CD14-positive monocyte (primary cell): ENCODE results near the gene GNPTAB. TPM values are rescaled to one million over a fixed set of nuclear protein-coding genes. Genes with fewer than 3 reads are reported as not detected.

ENCODE experiments used
- DNase-seq, 3 donors: peaks; one replicate each; pipeline ENCODE4 v3.0.0-alpha.2; 2011 to 2022
- H2AFZ ChIP-seq: 2 replicates; pipeline ENCODE4 v1.6.0; 2012; ENCODE audit warnings: mild to moderate bottlenecking, low read depth, low read length, inconsistent platforms; ENCODE audit not compliant: insufficient read depth, poor library complexity, severe bottlenecking
- H3K27ac ChIP-seq, 2 donors: 1 replicate in 1 of 2; 2 replicates in 1 of 2; pipeline ENCODE4 v1.5.1; 2012 to 2013; ENCODE audit warnings: low read length in 2 of 2, control low read depth in 1 of 2, inconsistent platforms in 1 of 2, low read depth in 1 of 2, mild to moderate bottlenecking in 1 of 2
- H3K27me3 ChIP-seq, 2 donors: one replicate each; pipeline versions ENCODE4 v1.6.0 to v1.6.1; 2011 to 2013; ENCODE audit warnings: low read length in 2 of 2; ENCODE audit not compliant: control insufficient read depth in 2 of 2, insufficient read depth in 2 of 2
- H3K36me3 ChIP-seq, 2 donors: replicated peaks in 1 of 2; 1 replicate in 1 of 2; 2 replicates in 1 of 2; pipeline versions ENCODE4 v1.5.1 to v1.6.1; 2012 to 2013; ENCODE audit warnings: low read length in 2 of 2, control low read depth in 1 of 2, inconsistent platforms in 1 of 2, mild to moderate bottlenecking in 1 of 2; ENCODE audit not compliant: insufficient read depth in 2 of 2, control insufficient read depth in 1 of 2
- H3K4me1 ChIP-seq, 2 donors: 1 replicate in 1 of 2; 2 replicates in 1 of 2; pipeline versions ENCODE4 v1.5.1 to v1.6.1; 2012 to 2013; ENCODE audit warnings: low read length in 2 of 2, control low read depth in 1 of 2, inconsistent platforms in 1 of 2, mild to moderate bottlenecking in 1 of 2, moderate library complexity in 1 of 2; ENCODE audit not compliant: insufficient read depth in 2 of 2, control insufficient read depth in 1 of 2
- H3K4me2 ChIP-seq: replicated peaks from 2 replicates; pipeline ENCODE3; 2012; ENCODE audit warnings: low read length, moderate library complexity, mild to moderate bottlenecking; ENCODE audit not compliant: poor library complexity, severe bottlenecking; ENCODE audit errors: extremely low read depth
- H3K4me3 ChIP-seq, 3 experiments: fragments of 200-600 bp in 1 of 3; sonication (generic) in 1 of 3; replicated peaks in 1 of 3; 1 replicate in 2 of 3; 2 replicates in 1 of 3; pipeline ENCODE4 v1.5.1; 2011 to 2013; ENCODE audit warnings: low read length in 3 of 3, mild to moderate bottlenecking in 3 of 3, control low read depth in 2 of 3, low read depth in 2 of 3, inconsistent platforms in 1 of 3, moderate library complexity in 1 of 3
- H3K79me2 ChIP-seq: 2 replicates; pipeline ENCODE4 v1.6.0; 2012; ENCODE audit warnings: mild to moderate bottlenecking, control low read depth, inconsistent platforms, low read length, moderate library complexity; ENCODE audit not compliant: insufficient read depth
- H3K9ac ChIP-seq: 2 replicates; pipeline ENCODE4 v1.6.0; 2017; ENCODE audit warnings: low read length, mild to moderate bottlenecking; ENCODE audit not compliant: insufficient read depth, poor library complexity, severe bottlenecking
- H3K9me3 ChIP-seq, 2 donors: replicated peaks in 1 of 2; 1 replicate in 1 of 2; 2 replicates in 1 of 2; pipeline versions ENCODE4 v1.5.1 to v1.6.1; 2012 to 2013; ENCODE audit warnings: low read length in 2 of 2, control low read depth in 1 of 2; ENCODE audit not compliant: control insufficient read depth in 1 of 2, insufficient read depth in 1 of 2
- H4K20me1 ChIP-seq: 2 replicates; pipeline ENCODE4 v1.6.0; 2012; ENCODE audit warnings: mild to moderate bottlenecking, low read length, control low read depth, moderate library complexity; ENCODE audit not compliant: insufficient read depth
- H3K27ac Mint-ChIP-seq, 7 donors: one replicate each; pipeline ENCODE4 v1.8.0; 2020; ENCODE audit warnings: mild to moderate bottlenecking in 7 of 7, mixed read lengths in 7 of 7, moderate library complexity in 6 of 7, inconsistent platforms in 2 of 7
- H3K27me3 Mint-ChIP-seq, 3 donors: one replicate each; pipeline ENCODE4 v1.8.0; 2021 to 2022; ENCODE audit warnings: low read depth in 3 of 3, mild to moderate bottlenecking in 3 of 3, mixed read lengths in 3 of 3, moderate library complexity in 3 of 3, inconsistent platforms in 1 of 3
- H3K36me3 Mint-ChIP-seq, 2 donors: one replicate each; pipeline ENCODE4 v1.8.0; 2020; ENCODE audit warnings: mixed read lengths in 2 of 2, inconsistent platforms in 1 of 2, mild to moderate bottlenecking in 1 of 2
- H3K4me1 Mint-ChIP-seq: one replicate; pipeline ENCODE4 v1.8.0; 2020; ENCODE audit warnings: mild to moderate bottlenecking, mixed read lengths
- H3K4me3 Mint-ChIP-seq, 2 donors: one replicate each; pipeline ENCODE4 v1.8.0; 2020; ENCODE audit warnings: mild to moderate bottlenecking in 2 of 2, mixed read lengths in 2 of 2, moderate library complexity in 1 of 2
- H3K9me3 Mint-ChIP-seq, 7 donors: one replicate each; pipeline ENCODE4 v1.8.0; 2020 to 2022; ENCODE audit warnings: mixed read lengths in 7 of 7, mild to moderate bottlenecking in 6 of 7, moderate library complexity in 6 of 7, inconsistent platforms in 2 of 7
- WGBS: methylation state at CpG from one replicate; pipeline ENCODE4 v1.1.5; 2013; ENCODE audit warnings: missing lambda C conversion rate; ENCODE audit not compliant: insufficient coverage; 5-methylcytosine and 5-hydroxymethylcytosine counted together
- intact Hi-C, 2 donors: fragments of 100-400 bp; cut with micrococcal nuclease; formaldehyde crosslinking; loops; one replicate each; pipeline versions ENCODE4 v1.15.0 to v1.15.1; 2023
- polyA plus RNA-seq, 3 donors: library from polyadenylated mRNA; depleted of rRNA in 1 of 3; unstranded in 2 of 3; stranded (reverse) in 1 of 3; fragments of 300-500 nt in 2 of 3; fragments of >200 nt in 1 of 3; fragmentation: Illumina TruSeq in 2 of 3; gene quantifications; 1 replicate in 2 of 3; 2 replicates in 1 of 3; pipeline ENCODE4 v1.2.3, GENCODE V29; 2012 to 2021
- TF ChIP-seq, protein P1 (sequence below): fragments of 200-600 bp; IDR thresholded peaks from one replicate; pipeline ENCODE4 v1.8.0; 2022; ENCODE audit warnings: antibody characterized with exemption, mild to moderate bottlenecking

Gene GNPTAB
- polyA plus RNA-seq, 3 donors, result 14.4 to 29.1 (median 24.1) TPM

- peaks cover 0 to 2% (median 0%) of the 10 kb centered on the region in 7 donors for H3K9me3 Mint-ChIP-seq
- no peak overlapping the region for H3K27ac ChIP-seq
- H3K4me3 ChIP-seq, result no peak overlapping the region
- H4K20me1 ChIP-seq, result no peaks in the 10 kb centered on the region
- peaks cover 0 to 2% (median 0%) of the 10 kb centered on the region in 3 donors for H3K27me3 Mint-ChIP-seq
- H3K9me3 ChIP-seq, result no peaks in the 10 kb centered on the region
- H3K9ac ChIP-seq, result no peak overlapping the region
- H3K4me1 ChIP-seq, result peaks cover 3 to 4% of the 10 kb centered on the region in 2 donors
- H3K36me3 Mint-ChIP-seq, result peaks cover 38 to 49% of the 10 kb centered on the region in 2 donors
- peaks cover 9% of the 10 kb centered on the region for H3K4me1 Mint-ChIP-seq
- no peak overlapping the region for H2AFZ ChIP-seq
- TF ChIP-seq, protein P1, sequence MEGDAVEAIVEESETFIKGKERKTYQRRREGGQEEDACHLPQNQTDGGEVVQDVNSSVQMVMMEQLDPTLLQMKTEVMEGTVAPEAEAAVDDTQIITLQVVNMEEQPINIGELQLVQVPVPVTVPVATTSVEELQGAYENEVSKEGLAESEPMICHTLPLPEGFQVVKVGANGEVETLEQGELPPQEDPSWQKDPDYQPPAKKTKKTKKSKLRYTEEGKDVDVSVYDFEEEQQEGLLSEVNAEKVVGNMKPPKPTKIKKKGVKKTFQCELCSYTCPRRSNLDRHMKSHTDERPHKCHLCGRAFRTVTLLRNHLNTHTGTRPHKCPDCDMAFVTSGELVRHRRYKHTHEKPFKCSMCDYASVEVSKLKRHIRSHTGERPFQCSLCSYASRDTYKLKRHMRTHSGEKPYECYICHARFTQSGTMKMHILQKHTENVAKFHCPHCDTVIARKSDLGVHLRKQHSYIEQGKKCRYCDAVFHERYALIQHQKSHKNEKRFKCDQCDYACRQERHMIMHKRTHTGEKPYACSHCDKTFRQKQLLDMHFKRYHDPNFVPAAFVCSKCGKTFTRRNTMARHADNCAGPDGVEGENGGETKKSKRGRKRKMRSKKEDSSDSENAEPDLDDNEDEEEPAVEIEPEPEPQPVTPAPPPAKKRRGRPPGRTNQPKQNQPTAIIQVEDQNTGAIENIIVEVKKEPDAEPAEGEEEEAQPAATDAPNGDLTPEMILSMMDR, result no peak
- no peak overlapping the region for H3K4me2 ChIP-seq
- H3K79me2 ChIP-seq, result peaks cover 2% of the 10 kb centered on the region
- DNase-seq, result no peak
- intact Hi-C loops, result no loop called here
- no peaks in the 10 kb centered on the region for H3K27me3 ChIP-seq
- no peak overlapping the region for H3K4me3 Mint-ChIP-seq
- H3K36me3 ChIP-seq, result peaks cover 25 to 51% of the 10 kb centered on the region in 2 donors
- H3K27ac Mint-ChIP-seq, result peak overlapping the region in 2 of 7 donors; percentile 9 to 14
- WGBS, result 94% methylated on average over 5 of the region's 6 CpGs
These were observed 38.5 kb downstream of the GNPTAB start for GRCh38 chr12:101792046-101792931.

DNA sequence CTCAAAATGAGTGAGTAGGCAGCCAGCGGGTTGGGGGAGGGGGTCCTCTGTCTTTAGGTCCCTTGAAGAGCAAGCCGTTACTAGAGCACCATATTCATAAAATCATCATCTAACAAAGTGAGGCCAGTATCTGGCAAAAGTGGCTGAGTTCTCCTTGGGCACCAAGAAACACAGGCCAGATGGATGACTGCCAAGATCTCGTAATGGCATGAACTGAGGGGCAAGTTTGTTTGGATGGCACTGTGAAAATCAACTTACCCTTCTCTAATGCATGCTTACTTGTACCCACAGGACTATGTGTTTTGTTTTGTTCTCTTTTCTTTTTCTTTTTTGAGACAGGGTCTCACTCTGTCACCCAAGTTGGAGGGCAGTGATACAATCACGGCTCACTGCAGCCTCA lies 41.6 kb downstream of the GNPTAB start:
- no peak overlapping the region for H3K27ac ChIP-seq
- no peak overlapping the region for H3K4me3 ChIP-seq
- peaks cover 0 to 2% (median 0%) of the 10 kb centered on the region in 3 donors for H3K27me3 Mint-ChIP-seq
- intact Hi-C loops, result no loop called here
- TF ChIP-seq, protein P1, result no peak
- H2AFZ ChIP-seq, result no peak overlapping the region
- no peak overlapping the region for H3K4me3 Mint-ChIP-seq
- no peaks in the 10 kb centered on the region for H4K20me1 ChIP-seq
- peaks cover 0 to 2% (median 0%) of the 10 kb centered on the region in 7 donors for H3K9me3 Mint-ChIP-seq
- no peak overlapping the region for H3K27ac Mint-ChIP-seq
- no peaks in the 10 kb centered on the region for H3K4me1 ChIP-seq
- H3K79me2 ChIP-seq, result no peaks in the 10 kb centered on the region
- H3K4me1 Mint-ChIP-seq, result peaks cover 5% of the 10 kb centered on the region
- H3K9ac ChIP-seq, result no peak overlapping the region
- H3K9me3 ChIP-seq, result no peaks in the 10 kb centered on the region
- no CpG with 5 or more reads among the region's 4 CpGs for whole genome bisulfite sequencing
- peaks cover 46 to 71% of the 10 kb centered on the region in 2 donors for H3K36me3 ChIP-seq
- DNase-seq, result no peak
- no peak overlapping the region for H3K4me2 ChIP-seq
- peaks cover 50 to 69% of the 10 kb centered on the region in 2 donors for H3K36me3 Mint-ChIP-seq
- H3K27me3 ChIP-seq, result no peaks in the 10 kb centered on the region
